ENCODE measurements around the gene PTPN14.
A peak's percentile ranks its signal among the peaks of the same experiment; 100 is the strongest.

Gene PTPN14

DNA sequence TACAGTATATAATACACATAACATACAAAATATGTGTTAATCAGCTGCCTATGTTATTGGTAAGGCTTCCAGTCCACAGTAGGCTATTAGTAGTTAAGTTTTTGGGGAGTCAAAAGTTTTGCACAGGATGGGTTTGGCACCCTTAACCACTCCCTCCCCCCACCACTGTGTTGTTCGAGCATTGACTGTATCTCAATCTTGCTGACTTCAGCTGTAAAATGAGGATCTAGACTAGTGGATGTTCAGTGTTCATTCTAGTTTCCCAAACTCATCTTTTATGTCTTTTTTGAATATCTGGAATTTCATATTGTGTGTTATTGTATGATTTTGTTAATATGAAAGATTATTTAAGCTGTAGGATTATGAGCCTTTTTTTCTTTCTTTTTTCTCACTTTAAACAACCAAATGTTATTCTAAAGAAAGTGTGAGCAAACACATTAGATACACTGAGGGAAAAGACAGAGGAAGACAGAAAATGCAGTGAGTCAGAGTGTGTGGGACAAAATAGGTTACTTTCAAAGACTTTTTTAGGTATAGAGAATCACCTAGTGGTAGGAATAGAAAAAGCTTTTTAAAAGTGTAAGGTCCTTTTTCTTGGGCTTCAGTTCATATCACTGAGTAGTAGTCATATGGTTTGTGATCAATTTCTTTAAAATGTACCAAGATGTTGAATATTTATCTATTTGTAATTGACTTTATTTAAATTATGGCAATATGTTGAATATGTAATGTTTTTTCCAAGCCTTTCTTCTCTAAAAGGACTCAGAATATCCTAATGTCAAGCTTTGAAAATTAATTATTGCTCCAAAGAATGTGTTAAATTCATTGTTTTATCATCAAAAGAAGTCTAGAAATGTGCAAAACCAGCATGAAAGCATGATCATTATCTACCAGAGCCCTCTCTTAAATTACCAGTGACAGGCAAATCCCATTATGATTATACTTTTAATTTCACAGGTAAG, 33.7 kb upstream of the PTPN14 start:
- Histone ChIP-seq H2AFZ (ENCODE audit: low read length) (peak overlapping the region; percentile 50; the same call in 1 of the 2 replicates), H3K4me3 (ENCODE audit: low read length, poor library complexity, severe bottlenecking) (no peak overlapping the region), H3K9me2 (replicated peaks; ENCODE audit: low read depth, low read length) (no peaks in the 10 kb centered on the region), H4K20me1 (ENCODE audit: insufficient read depth, low read length, poor library complexity, severe bottlenecking) (no peaks in the 10 kb centered on the region), H3K4me1 (ENCODE audit: insufficient read depth, low read length, poor library complexity, severe bottlenecking) (peaks cover 11% of the 10 kb centered on the region), H3F3A (ENCODE audit: low read depth) (no peaks in the 10 kb centered on the region; the same call in 1 of the 2 replicates), H3K9ac (ENCODE audit: low read depth, low read length, poor library complexity, severe bottlenecking) (no peak overlapping the region), H3K4me2 (ENCODE audit: low read depth, low read length, poor library complexity, severe bottlenecking) (no peak overlapping the region), H3K27me3 (ENCODE audit: insufficient read depth, low read length, poor library complexity, severe bottlenecking) (no peaks in the 10 kb centered on the region), H3K79me2 (ENCODE audit: insufficient read depth, low read length) (no peaks in the 10 kb centered on the region), H3K9me3 (ENCODE audit: insufficient read depth, low read depth, low read length) (no peaks in the 10 kb centered on the region), H3K36me3 (ENCODE audit: insufficient read depth, low read length) (no peaks in the 10 kb centered on the region)
- TF ChIP-seq EZH2phosphoT487 (IDR thresholded peaks at IDR 0.05; ENCODE audit: borderline replicate concordance): no peak
- TF ChIP-seq, protein P1, sequence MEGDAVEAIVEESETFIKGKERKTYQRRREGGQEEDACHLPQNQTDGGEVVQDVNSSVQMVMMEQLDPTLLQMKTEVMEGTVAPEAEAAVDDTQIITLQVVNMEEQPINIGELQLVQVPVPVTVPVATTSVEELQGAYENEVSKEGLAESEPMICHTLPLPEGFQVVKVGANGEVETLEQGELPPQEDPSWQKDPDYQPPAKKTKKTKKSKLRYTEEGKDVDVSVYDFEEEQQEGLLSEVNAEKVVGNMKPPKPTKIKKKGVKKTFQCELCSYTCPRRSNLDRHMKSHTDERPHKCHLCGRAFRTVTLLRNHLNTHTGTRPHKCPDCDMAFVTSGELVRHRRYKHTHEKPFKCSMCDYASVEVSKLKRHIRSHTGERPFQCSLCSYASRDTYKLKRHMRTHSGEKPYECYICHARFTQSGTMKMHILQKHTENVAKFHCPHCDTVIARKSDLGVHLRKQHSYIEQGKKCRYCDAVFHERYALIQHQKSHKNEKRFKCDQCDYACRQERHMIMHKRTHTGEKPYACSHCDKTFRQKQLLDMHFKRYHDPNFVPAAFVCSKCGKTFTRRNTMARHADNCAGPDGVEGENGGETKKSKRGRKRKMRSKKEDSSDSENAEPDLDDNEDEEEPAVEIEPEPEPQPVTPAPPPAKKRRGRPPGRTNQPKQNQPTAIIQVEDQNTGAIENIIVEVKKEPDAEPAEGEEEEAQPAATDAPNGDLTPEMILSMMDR (conservative IDR thresholded peaks at IDR 0.05; ENCODE audit: low read length): peak; percentile 95

DNA sequence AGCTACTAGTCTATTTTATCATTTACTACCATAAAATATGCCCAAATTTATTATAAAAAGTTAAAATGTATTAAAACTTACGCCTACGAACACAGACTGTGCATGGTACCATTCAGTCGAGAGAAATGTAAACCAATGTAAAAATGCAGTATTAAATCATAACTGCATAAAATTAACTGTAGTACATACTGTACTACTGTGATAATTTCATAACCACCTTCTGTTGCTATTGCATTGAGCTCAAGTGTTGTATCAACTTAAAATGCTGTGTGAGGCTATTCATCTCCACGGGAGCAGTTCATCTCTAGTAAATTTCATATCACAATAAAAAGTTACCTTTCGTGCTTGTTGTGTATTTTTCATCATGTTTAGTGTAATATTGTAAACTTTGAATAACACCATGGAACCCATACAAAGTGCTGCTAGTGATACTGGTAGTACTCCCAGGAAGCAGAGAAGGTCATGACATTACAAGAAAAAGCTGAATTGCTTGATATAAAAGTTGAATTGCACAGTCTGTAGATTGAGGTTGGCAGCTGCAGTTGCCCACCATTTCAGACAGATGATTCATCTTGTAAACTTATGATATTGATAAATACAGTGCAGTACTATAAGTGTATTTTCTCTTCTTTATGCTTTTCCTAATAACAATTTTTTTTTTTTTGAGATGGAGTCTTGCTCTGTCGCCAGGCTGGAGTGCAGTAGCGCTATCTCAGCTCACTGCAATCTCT, 32.6 kb upstream of the PTPN14 start:
- no peak for TF ChIP-seq EZH2phosphoT487 (IDR thresholded peaks at IDR 0.05; ENCODE audit: borderline replicate concordance)
- TF ChIP-seq, protein P1 (conservative IDR thresholded peaks at IDR 0.05; ENCODE audit: low read length): no peak
- no peak overlapping the region for H3K9ac ChIP-seq (ENCODE audit: low read depth, low read length, poor library complexity, severe bottlenecking)
- no peaks in the 10 kb centered on the region; the same call in 1 of the 2 replicates for H3F3A ChIP-seq (ENCODE audit: low read depth)
- H3K27me3 ChIP-seq (ENCODE audit: insufficient read depth, low read length, poor library complexity, severe bottlenecking): no peaks in the 10 kb centered on the region
- no peaks in the 10 kb centered on the region for H3K79me2 ChIP-seq (ENCODE audit: insufficient read depth, low read length)
- no peaks in the 10 kb centered on the region for H3K9me2 ChIP-seq (replicated peaks; ENCODE audit: low read depth, low read length)
- H4K20me1 ChIP-seq (ENCODE audit: insufficient read depth, low read length, poor library complexity, severe bottlenecking): no peaks in the 10 kb centered on the region
- H3K4me3 ChIP-seq (ENCODE audit: low read length, poor library complexity, severe bottlenecking): no peak overlapping the region
- H3K36me3 ChIP-seq (ENCODE audit: insufficient read depth, low read length): no peaks in the 10 kb centered on the region
- no peak overlapping the region for H2AFZ ChIP-seq (ENCODE audit: low read length)
- H3K9me3 ChIP-seq (ENCODE audit: insufficient read depth, low read depth, low read length): no peaks in the 10 kb centered on the region
- peaks cover 11% of the 10 kb centered on the region for H3K4me1 ChIP-seq (ENCODE audit: insufficient read depth, low read length, poor library complexity, severe bottlenecking)
- no peak overlapping the region for H3K4me2 ChIP-seq (ENCODE audit: low read depth, low read length, poor library complexity, severe bottlenecking)

DNA sequence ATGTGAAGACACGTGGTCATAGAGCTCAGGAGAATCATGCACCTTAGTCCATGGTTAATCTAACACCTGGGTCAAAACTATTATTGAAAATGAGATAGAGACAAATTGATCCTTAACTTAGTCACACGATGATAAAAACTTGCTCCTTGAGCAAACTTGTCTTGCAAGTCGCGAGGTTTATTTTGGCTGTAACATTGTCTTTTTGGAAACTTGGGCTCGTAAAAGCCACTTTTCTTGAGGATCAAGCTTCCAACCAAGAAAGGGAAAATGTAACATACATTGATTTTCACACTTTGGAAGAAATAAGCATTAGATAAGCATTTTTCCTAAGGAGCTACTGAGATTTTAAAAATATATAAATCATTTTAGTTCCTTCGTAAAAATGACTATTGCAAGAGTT, 31.7 kb upstream of the PTPN14 start:
- Histone ChIP-seq H3K4me2 (ENCODE audit: low read depth, low read length, poor library complexity, severe bottlenecking) (no peak overlapping the region), H3K4me1 (ENCODE audit: insufficient read depth, low read length, poor library complexity, severe bottlenecking) (peaks cover 11% of the 10 kb centered on the region), H4K20me1 (ENCODE audit: insufficient read depth, low read length, poor library complexity, severe bottlenecking) (no peaks in the 10 kb centered on the region), H3K9ac (ENCODE audit: low read depth, low read length, poor library complexity, severe bottlenecking) (no peak overlapping the region), H3K27me3 (ENCODE audit: insufficient read depth, low read length, poor library complexity, severe bottlenecking) (no peaks in the 10 kb centered on the region), H3K9me3 (ENCODE audit: insufficient read depth, low read depth, low read length) (no peaks in the 10 kb centered on the region), H3K9me2 (replicated peaks; ENCODE audit: low read depth, low read length) (no peaks in the 10 kb centered on the region), H3K79me2 (ENCODE audit: insufficient read depth, low read length) (no peaks in the 10 kb centered on the region), H2AFZ (ENCODE audit: low read length) (no peak overlapping the region), H3K36me3 (ENCODE audit: insufficient read depth, low read length) (no peaks in the 10 kb centered on the region), H3K4me3 (ENCODE audit: low read length, poor library complexity, severe bottlenecking) (no peak overlapping the region), H3F3A (ENCODE audit: low read depth) (no peaks in the 10 kb centered on the region; the same call in 1 of the 2 replicates)
- TF ChIP-seq, protein P1 (conservative IDR thresholded peaks at IDR 0.05; ENCODE audit: low read length): no peak
- TF ChIP-seq EZH2phosphoT487 (IDR thresholded peaks at IDR 0.05; ENCODE audit: borderline replicate concordance): no peak
